Epithelial cell of proximal tubule (primary cell): ENCODE data around the gene ARHGAP12. TPM values are rescaled to one million over a fixed set of nuclear protein-coding genes. Genes with fewer than 3 reads are reported as not detected.

ENCODE experiments used
- DNase-seq: peaks from one replicate; pipeline ENCODE4 v3.0.0-alpha.2; 2011; ENCODE audit warnings: low read depth
- H3K4me3 ChIP-seq: 2 replicates; pipeline ENCODE4 v1.5.1; 2011; ENCODE audit warnings: low read depth, mild to moderate bottlenecking, low read length
- CTCF ChIP-seq: conservative IDR thresholded peaks from 2 replicates; pipeline ENCODE4 v1.5.1; 2012; ENCODE audit warnings: low read depth, mild to moderate bottlenecking, low read length
- total RNA-seq: library from RNA; depleted of rRNA; stranded (reverse); fragments of >200 nt; gene quantifications from 2 replicates; pipeline ENCODE4 v1.2.3, GENCODE V29; 2015

Gene ARHGAP12
- total RNA-seq, 1 donor from 2014 or later, result 13.7 TPM

GRCh38 chr10:31808258-31809218 lies 120.1 kb downstream of the ARHGAP12 start:
- peak; percentile 55 for TF ChIP-seq CTCF
- DNase-seq, result peak; percentile 13
- H3K4me3 ChIP-seq, result no peak overlapping the region

- TF ChIP-seq CTCF, result no peak
- DNase-seq, result no peak
- H3K4me3 ChIP-seq, result no peak overlapping the region
Measured at GRCh38 chr10:31804352-31804810, 124.2 kb downstream of the ARHGAP12 start.

GRCh38 chr10:31803606-31804351 lies 124.9 kb downstream of the ARHGAP12 start:
- no peak overlapping the region for H3K4me3 ChIP-seq
- no peak for TF ChIP-seq CTCF
- no peak for DNase-seq

GRCh38 chr10:31799181-31799580 lies 129.4 kb downstream of the ARHGAP12 start:
- TF ChIP-seq CTCF, result no peak
- no peak for DNase-seq
- H3K4me3 ChIP-seq, result no peak overlapping the region

- DNase-seq, result no peak
- no peak overlapping the region for H3K4me3 ChIP-seq
- TF ChIP-seq CTCF, result no peak
Measured at GRCh38 chr10:31792745-31793144, 135.9 kb downstream of the ARHGAP12 start.

GRCh38 chr10:31789555-31789954 lies 139.1 kb downstream of the ARHGAP12 start:
- DNase-seq, result no peak
- no peak for TF ChIP-seq CTCF

More at GRCh38 chr10:31789555-31789954, 139.1 kb downstream of the ARHGAP12 start:
- no peak overlapping the region for H3K4me3 ChIP-seq
